HCT116 (cell line): ENCODE results near the gene CDH4.

Source experiments
- CEBPB ChIP-seq: IDR thresholded peaks from 2 replicates; pipeline ENCODE4 v1.6.1; 2012; ENCODE audit warnings: low read depth
- CTCF ChIP-seq, 3 experiments: fragments of 200-600 bp in 1 of 3; sonication (generic) in 1 of 3; IDR thresholded peaks in 2 of 3; conservative IDR thresholded peaks in 1 of 3; 2 replicates each; pipeline ENCODE4 v1.5.1; 2012 to 2017; ENCODE audit warnings: low read depth in 2 of 3, low read length in 2 of 3, antibody characterized with exemption in 1 of 3, borderline replicate concordance in 1 of 3, control low read depth in 1 of 3, mild to moderate bottlenecking in 1 of 3, mixed read lengths in 1 of 3, mixed run types in 1 of 3, moderate library complexity in 1 of 3; ENCODE audit not compliant: insufficient read depth in 1 of 3
- EZH2 ChIP-seq: fragments of 200-600 bp; sonication (generic); IDR thresholded peaks from 2 replicates; pipeline ENCODE4 v1.6.1; 2017; ENCODE audit warnings: antibody characterized with exemption, mixed run types
- EZH2phosphoT487 ChIP-seq: fragments of 200-600 bp; IDR thresholded peaks from 2 replicates; pipeline ENCODE4 v1.6.1; 2018; ENCODE audit warnings: antibody characterized with exemption, borderline replicate concordance
- POLR2AphosphoS5 ChIP-seq: IDR thresholded peaks from 2 replicates; pipeline ENCODE4 v1.6.1; 2011; ENCODE audit warnings: mild to moderate bottlenecking, low read depth, low read length, moderate library complexity
- TCF7L2 ChIP-seq: IDR thresholded peaks from 2 replicates; pipeline ENCODE4 v1.7.0; 2011; ENCODE audit warnings: borderline replicate concordance, inconsistent platforms; ENCODE audit not compliant: insufficient read depth, insufficient read length; ENCODE audit errors: extremely low read depth
- ZBTB33 ChIP-seq: IDR thresholded peaks from 2 replicates; pipeline ENCODE4 v1.6.1; 2011; ENCODE audit warnings: mild to moderate bottlenecking, low read length, moderate library complexity; ENCODE audit not compliant: insufficient replicate concordance; ENCODE audit errors: extremely low read depth
- ZFX ChIP-seq: fragments of 450-650 bp; IDR thresholded peaks from 2 replicates; pipeline ENCODE4 v1.6.1; 2017

DNA sequence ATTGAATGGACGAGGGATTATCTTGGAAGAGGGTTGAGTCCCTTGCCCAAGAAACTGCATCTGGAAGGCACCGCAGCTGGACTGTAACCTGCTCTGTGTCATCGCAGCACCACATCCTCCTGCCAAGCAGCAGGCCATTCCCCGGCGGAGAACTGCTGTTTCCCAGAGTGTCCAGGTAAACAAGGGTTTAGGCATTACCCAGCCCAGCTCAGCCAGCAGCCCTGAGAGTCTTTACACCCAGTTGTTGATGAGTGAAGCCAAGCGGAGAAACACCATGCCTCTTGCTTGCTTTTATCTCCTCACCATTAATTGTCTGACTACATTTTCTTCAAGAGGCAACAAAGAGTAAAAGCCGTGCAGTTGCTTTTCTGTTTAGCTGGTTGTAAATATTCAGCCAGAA is 104.1 kb downstream of the CDH4 start:
- TF ChIP-seq CTCF (IDR thresholded peaks at IDR 0.05 in 2 of 3, conservative IDR thresholded peaks at IDR 0.05 in 1 of 3; ENCODE audit: borderline replicate concordance in 1 of 3, insufficient read depth in 1 of 3, low read depth in 2 of 3, low read length in 2 of 3): no peak
- TF ChIP-seq CEBPB: no peak
- no peak for TF ChIP-seq ZFX
- no peak for TF ChIP-seq EZH2
- no peak for TF ChIP-seq TCF7L2
- TF ChIP-seq ZBTB33: no peak
- TF ChIP-seq EZH2phosphoT487: no peak
- no peak for TF ChIP-seq POLR2AphosphoS5
